DND-41 (cell line): ENCODE results near the gene LRIT3.

Experiments used
- ATAC-seq: fragments of 200-7000 bp; cut with Tn5 transposase; 3 replicates; pipeline ENCODE4 v1.9.1; 2021; ENCODE audit warnings: low read depth; ENCODE audit not compliant: insufficient read depth
- DNase-seq: peaks from one replicate; pipeline ENCODE4 v3.0.0-alpha.2; 2020
- H2AFZ ChIP-seq: 2 replicates; pipeline ENCODE4 v1.6.0; 2012; ENCODE audit warnings: low read depth, low read length
- H3K27ac ChIP-seq: 2 replicates; pipeline ENCODE4 v1.5.1; 2012; ENCODE audit warnings: low read length, inconsistent platforms
- H3K27me3 ChIP-seq: fragments of 200-600 bp; sonication (generic); 2 replicates; pipeline ENCODE4 v1.6.0; 2012; ENCODE audit warnings: low read length, mild to moderate bottlenecking, inconsistent platforms; ENCODE audit not compliant: insufficient read depth, poor library complexity
- H3K36me3 ChIP-seq: 2 replicates; pipeline ENCODE4 v1.5.1; 2012; ENCODE audit warnings: low read length, inconsistent platforms; ENCODE audit not compliant: insufficient read depth
- H3K4me1 ChIP-seq: 2 replicates; pipeline ENCODE4 v1.5.1; 2012; ENCODE audit warnings: mild to moderate bottlenecking, low read length; ENCODE audit not compliant: insufficient read depth
- H3K4me2 ChIP-seq: 2 replicates; pipeline ENCODE4 v1.6.0; 2012; ENCODE audit warnings: mild to moderate bottlenecking, moderate library complexity, low read length, inconsistent platforms; ENCODE audit not compliant: insufficient read depth
- H3K4me3 ChIP-seq, 2 experiments: fragments of 200-600 bp in 1 of 2; shearing (Covaris generic) in 1 of 2; 2 replicates each; pipeline ENCODE4 v1.5.1; 2012 to 2016; ENCODE audit warnings: inconsistent platforms in 2 of 2, low read length in 2 of 2, mild to moderate bottlenecking in 2 of 2, low read depth in 1 of 2, moderate library complexity in 1 of 2
- H3K79me2 ChIP-seq: 2 replicates; pipeline ENCODE4 v1.6.0; 2012; ENCODE audit warnings: low read length, inconsistent platforms; ENCODE audit not compliant: insufficient read depth
- H3K9ac ChIP-seq: 2 replicates; pipeline ENCODE4 v1.6.0; 2012; ENCODE audit warnings: low read depth, mild to moderate bottlenecking, inconsistent platforms, low read length, moderate library complexity
- H3K9me3 ChIP-seq: 2 replicates; pipeline ENCODE4 v1.5.1; 2012; ENCODE audit warnings: low read length, moderate library complexity, mild to moderate bottlenecking, inconsistent platforms; ENCODE audit not compliant: insufficient read depth, severe bottlenecking
- H4K20me1 ChIP-seq: 2 replicates; pipeline ENCODE4 v1.6.0; 2012; ENCODE audit warnings: low read length; ENCODE audit not compliant: insufficient read depth
- EZH2 ChIP-seq: IDR thresholded peaks from 3 replicates; pipeline ENCODE4 v1.6.1; 2012; ENCODE audit warnings: borderline replicate concordance, low read depth, mild to moderate bottlenecking, moderate library complexity, low read length, inconsistent platforms; ENCODE audit not compliant: severe bottlenecking
- TF ChIP-seq, protein P1 (sequence below): IDR thresholded peaks from 2 replicates; pipeline ENCODE4 v1.5.1; 2012; ENCODE audit warnings: borderline replicate concordance, low read length, moderate library complexity, mild to moderate bottlenecking; ENCODE audit not compliant: poor library complexity, severe bottlenecking; ENCODE audit errors: extremely low read depth

LRIT3 gene

DNA sequence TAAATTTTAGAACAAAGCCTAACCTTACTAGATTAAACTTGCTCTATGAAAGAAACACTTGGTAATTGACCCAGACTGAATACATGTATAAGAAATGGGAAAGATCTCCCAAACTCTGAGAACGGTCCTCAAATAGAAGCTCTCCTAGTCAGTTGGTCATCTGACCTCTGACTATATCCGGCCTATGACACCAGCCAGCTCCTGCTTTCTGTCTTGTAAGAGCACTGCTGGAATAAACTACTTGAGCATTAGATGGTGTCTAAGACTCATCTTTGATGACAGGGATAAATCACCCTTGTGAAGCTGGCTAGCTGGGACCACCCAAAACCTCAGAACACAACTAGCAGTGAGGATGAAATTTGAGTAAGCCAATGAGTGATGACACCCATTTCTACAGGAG is 24.2 kb downstream of the LRIT3 start:
- H3K27me3 ChIP-seq = no peaks in the 10 kb centered on the region
- H3K27ac ChIP-seq = no peak overlapping the region
- no peaks in the 10 kb centered on the region for H4K20me1 ChIP-seq
- ATAC-seq = no peak
- no peaks in the 10 kb centered on the region for H3K36me3 ChIP-seq
- no peak for DNase-seq
- no peaks in the 10 kb centered on the region for H3K4me1 ChIP-seq
- no peak overlapping the region for H3K4me3 ChIP-seq
- no peak overlapping the region for H3K9ac ChIP-seq
- H2AFZ ChIP-seq = no peak overlapping the region
- TF ChIP-seq, protein P1, sequence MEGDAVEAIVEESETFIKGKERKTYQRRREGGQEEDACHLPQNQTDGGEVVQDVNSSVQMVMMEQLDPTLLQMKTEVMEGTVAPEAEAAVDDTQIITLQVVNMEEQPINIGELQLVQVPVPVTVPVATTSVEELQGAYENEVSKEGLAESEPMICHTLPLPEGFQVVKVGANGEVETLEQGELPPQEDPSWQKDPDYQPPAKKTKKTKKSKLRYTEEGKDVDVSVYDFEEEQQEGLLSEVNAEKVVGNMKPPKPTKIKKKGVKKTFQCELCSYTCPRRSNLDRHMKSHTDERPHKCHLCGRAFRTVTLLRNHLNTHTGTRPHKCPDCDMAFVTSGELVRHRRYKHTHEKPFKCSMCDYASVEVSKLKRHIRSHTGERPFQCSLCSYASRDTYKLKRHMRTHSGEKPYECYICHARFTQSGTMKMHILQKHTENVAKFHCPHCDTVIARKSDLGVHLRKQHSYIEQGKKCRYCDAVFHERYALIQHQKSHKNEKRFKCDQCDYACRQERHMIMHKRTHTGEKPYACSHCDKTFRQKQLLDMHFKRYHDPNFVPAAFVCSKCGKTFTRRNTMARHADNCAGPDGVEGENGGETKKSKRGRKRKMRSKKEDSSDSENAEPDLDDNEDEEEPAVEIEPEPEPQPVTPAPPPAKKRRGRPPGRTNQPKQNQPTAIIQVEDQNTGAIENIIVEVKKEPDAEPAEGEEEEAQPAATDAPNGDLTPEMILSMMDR = no peak
- TF ChIP-seq EZH2 = no peak
- no peak overlapping the region for H3K4me2 ChIP-seq
- no peaks in the 10 kb centered on the region for H3K9me3 ChIP-seq
- H3K79me2 ChIP-seq = no peaks in the 10 kb centered on the region

DNA sequence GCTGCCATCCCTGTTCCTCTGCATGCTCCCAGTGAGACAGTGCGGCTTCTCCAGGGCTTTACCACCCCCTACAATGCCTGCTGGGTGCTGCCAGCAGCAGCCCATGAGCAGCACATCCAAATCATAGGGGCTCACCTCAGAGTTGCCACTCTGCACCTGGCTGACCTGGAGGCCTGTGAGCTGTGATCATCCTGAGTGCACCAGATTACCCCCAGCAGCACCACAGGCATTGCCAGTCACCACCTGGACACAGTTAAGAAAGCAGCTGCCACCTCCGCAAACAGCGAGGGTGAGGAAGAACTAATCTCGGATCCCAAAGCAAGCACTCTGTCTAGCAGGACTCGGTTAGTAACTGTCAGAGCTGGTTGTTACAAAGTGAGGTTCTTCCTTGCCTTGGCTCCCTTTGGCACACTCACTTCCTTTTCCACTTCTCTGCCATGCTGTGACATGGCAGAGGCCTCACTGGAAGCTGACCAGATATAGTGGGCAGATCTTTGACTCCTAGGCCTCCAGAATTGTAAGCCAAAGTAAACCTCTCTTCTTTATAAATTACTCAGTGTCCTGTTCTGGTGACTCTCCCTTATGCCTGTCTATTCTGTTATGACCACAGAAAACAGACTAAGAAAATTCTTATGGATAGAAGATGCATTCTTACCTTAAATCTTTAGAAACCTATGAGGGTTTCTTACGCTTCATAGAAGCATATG is 25.2 kb downstream of the LRIT3 start:
- DNase-seq (no peak), ATAC-seq (no peak)
- Histone ChIP-seq H3K79me2 (no peaks in the 10 kb centered on the region), H3K4me1 (no peaks in the 10 kb centered on the region), H3K27me3 (no peaks in the 10 kb centered on the region), H3K4me3 (no peak overlapping the region), H2AFZ (no peak overlapping the region), H3K27ac (no peak overlapping the region), H3K9me3 (no peaks in the 10 kb centered on the region), H4K20me1 (no peaks in the 10 kb centered on the region), H3K4me2 (no peak overlapping the region), H3K36me3 (no peaks in the 10 kb centered on the region), H3K9ac (no peak overlapping the region)
- TF ChIP-seq EZH2 = no peak
- TF ChIP-seq, protein P1 = no peak

DNA sequence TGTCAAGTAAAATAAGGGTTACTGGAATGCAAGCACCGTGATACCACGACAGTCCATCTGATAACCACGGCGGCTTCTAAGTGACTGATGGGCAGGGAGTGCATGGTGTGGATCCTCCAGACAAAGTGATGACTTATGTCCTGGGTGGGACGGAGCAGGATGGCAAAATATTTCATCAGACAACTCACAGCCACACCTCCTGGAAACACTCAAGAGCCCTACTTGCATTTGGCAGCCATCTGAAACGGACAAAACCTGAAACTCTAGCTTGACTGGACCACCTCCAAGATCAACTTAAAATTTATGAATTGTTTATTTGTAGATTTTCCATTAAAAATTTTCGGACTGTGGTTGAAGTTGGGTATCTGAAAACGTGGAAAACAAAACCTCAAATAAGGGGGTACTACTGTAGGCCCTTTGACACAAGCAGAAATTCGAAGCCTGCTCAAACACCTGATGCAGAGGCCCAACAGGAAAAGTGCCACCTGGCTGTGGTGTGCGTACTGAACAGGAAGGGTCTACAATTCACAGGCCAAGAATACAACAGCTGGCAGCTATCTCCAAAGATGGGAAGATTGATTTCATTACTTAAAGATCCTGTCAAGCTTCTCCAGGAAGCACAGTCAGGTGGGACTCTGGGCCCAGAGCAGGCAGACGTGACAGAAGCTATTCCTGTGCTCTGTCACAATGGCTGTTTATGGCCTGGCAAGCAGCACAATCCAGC is 26.0 kb downstream of the LRIT3 start:
- Histone ChIP-seq H2AFZ (no peak overlapping the region), H3K9me3 (no peaks in the 10 kb centered on the region), H3K79me2 (no peaks in the 10 kb centered on the region), H3K4me3 (no peak overlapping the region), H3K4me1 (no peaks in the 10 kb centered on the region), H3K27me3 (no peaks in the 10 kb centered on the region), H3K9ac (no peak overlapping the region), H3K27ac (no peak overlapping the region), H3K4me2 (no peak overlapping the region), H4K20me1 (no peaks in the 10 kb centered on the region), H3K36me3 (no peaks in the 10 kb centered on the region)
- TF ChIP-seq, protein P1 = no peak
- no peak for TF ChIP-seq EZH2
- ATAC-seq (no peak), DNase-seq (no peak)
